NCI-H748 (cell line): ENCODE measurements around the gene LRRC45.
A peak's percentile ranks its signal among the peaks of the same experiment; 100 is the strongest.

Source experiments
- DNase-seq: peaks from one replicate; lab custom pipeline; 2025; ENCODE audit not compliant: unreplicated experiment; lab: John Stamatoyannopoulos, UW

LRRC45 gene

DNA sequence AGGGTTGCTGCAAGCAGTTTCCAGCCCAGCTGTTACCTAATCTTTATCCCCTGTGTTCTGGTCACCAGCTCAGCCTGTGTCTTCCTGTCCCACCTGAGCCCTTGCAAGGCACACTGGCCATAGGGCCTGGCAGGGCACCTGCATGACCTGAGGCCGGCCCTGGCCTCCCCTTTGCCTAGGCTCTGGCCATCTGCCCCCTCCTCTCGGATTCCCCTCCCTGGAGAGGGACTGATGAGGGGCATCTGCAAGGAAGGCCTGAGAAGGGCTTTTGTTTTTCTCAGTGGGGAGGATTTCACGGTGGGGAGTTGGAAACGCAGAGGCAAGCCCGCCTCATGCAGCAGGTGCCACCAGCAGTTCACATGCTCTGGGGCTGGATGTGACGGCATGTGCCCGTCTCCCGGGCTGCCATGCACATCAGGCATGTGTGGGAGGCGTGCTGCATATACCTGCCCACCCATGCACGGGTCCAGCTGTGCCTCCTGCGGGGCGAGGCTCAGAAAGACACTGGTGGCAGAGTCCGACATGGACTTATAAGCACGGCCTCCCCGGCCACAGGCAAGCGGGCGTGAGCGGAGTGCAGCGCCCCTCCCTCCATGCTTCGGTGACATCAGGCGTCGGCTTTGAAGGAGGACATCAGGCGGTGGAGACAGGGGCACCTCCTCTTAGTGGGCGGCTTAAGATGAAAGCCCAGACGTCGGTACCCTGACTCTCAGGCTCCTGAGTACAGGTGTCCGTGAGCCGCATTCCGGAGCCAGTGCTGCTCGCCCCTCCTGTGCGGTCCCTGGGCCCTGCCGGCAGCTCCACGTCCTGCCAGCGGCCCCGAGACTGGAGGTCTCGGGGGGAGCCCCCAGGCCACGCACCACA lies 29.1 kb upstream of the LRRC45 start:
- DNase-seq: no peak

DNA sequence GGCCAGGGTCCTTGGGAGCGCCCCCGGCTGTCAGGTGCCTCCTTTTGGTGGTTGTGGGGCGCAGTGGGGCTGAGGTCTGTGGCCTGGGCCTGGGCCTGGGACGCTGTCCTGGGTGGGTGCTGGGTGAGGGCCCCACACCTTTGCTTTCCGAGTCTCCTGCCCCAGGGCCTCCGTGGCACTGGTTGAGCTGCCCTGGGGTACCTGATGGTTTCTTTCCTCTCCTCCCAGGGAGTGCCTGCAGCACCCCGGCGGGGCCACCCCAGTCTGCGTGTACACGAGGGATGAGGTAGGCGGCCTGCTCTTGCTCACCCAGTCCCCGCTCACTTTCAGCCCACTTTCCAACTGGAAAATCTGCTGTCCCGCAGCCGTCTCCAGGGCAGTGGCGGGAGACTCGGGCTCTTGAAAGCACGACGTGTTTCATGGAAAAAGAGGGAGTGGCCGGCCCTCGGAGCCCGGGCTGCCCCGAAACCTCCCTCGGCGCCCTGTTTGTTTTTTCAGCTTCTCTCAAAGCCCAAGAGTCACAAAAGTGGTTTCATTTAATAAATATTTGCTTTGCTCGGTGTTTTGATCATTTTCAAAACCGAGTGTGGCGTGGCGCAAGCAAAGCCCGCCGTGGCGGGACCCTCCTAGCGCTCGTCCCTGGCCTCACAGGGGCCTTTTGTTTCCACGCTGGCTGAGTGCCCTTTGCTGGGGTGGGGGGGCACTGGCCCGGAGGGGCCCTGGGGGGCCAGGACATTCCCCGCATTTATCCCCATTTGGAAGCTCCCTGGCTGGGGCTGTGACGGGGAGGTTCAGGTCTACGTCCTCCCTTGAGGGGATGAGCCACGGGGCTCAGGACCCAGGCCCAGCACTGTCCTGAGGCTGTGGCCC lies 28.3 kb upstream of the LRRC45 start:
- DNase-seq: peak; percentile 50

DNA sequence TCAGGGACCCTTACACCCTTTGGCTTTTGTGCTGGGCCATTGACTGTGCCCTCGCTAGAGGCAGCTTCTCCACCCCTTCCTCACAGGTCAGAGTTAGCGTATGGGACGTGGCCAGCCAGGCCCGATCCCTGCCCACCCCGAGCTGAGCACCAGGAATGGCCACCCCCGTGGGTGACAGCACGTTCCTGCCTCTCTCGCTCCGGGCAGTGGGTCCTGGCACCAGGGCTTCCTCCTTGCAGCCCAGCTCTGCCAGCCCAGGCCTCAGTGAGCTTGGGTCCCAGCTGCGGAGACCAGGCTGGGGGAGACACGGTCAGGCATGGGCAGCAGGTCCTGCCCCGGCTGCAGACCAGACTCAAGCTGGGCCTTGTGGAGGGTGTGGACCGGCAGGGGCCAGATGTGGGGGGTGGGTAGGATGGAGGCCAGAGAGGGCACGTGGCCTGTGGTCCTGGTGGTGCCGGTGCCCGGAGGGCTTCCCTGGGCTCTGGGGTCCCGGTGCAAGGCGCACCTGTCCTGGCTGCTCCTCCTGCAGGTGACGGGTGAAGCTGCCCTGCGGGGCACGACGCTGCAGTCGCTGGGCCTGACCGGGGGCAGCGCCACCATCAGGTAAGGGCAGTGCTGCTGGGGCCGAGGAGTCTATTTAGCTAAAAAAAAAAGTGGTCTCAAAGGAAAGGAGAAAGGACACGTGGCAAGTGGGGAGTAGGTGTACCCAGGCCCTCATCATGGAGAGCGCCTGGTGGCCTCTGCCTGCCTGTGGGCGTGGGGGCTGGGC lies 27.5 kb upstream of the LRRC45 start:
- no peak for DNase-seq

DNA sequence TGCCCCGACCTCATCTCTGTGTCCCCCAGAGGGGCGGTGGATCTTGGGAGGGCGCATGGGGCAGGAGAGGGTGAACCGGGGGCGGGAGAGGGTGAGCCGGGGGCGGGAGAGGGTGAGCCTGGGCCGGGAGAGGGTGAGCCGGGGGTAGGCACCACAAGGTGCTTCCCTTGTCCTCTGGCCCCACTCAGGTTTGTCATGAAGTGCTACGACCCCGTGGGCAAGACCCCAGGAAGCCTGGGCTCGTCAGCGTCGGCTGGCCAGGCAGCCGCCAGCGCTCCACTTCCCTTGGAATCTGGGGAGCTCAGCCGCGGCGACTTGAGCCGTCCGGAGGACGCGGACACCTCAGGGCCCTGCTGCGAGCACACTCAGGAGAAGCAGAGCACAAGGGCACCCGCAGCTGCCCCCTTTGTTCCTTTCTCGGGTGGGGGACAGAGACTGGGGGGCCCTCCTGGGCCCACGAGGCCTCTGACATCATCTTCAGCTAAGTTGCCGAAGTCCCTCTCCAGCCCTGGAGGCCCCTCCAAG lies 26.8 kb upstream of the LRRC45 start:
- DNase-seq: no peak

DNA sequence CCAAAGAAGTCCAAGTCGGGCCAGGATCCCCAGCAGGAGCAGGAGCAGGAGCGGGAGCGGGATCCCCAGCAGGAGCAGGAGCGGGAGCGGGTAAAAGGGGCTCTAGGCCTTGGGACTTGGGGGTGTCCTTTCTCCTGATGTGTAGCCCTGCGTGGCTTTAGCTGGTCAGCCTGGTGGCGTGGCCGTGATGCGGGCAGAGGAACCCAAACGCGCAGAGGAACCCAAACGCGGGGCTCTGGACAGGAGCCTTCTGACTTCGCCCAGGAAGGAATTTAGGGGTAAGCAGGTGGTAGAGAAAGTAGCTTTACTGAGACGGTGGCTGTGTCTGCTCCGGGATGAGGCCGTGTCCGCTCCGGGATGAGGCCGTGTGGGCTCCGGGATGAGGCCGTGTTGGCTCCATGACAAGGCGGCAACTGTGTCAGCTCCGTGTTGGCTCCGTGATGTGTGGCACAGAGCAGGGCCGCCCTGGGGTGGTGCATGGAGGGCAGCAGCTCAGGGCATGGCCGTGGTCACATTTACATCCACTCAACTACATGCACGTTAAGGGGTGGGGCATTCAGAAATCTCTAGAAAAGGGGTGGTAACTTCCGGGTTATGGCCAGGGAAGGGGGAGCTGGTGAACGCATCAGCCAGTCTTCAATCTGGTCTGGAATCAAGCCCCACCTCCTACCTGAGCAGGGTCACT lies 26.2 kb upstream of the LRRC45 start:
- DNase-seq: no peak

DNA sequence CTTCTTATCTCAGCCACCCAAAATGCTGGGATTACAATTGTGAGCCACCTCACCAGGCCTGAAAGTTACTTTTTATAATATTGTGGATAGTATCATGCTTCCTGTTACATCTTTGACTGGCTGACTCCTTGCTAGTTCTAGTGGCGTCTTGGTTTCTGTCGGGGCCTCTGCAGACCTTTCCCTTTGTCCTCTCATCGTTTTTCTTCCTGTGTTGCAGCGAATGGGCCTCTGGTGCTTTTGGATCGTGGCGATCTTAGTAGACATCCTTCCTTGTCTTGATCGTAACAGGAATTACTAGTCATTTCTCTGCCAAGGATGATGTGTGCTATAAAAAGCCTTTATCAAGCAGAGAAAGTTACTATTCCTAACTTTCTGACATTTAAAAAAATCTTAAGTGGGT lies 24.9 kb upstream of the LRRC45 start:
- no peak for DNase-seq

DNA sequence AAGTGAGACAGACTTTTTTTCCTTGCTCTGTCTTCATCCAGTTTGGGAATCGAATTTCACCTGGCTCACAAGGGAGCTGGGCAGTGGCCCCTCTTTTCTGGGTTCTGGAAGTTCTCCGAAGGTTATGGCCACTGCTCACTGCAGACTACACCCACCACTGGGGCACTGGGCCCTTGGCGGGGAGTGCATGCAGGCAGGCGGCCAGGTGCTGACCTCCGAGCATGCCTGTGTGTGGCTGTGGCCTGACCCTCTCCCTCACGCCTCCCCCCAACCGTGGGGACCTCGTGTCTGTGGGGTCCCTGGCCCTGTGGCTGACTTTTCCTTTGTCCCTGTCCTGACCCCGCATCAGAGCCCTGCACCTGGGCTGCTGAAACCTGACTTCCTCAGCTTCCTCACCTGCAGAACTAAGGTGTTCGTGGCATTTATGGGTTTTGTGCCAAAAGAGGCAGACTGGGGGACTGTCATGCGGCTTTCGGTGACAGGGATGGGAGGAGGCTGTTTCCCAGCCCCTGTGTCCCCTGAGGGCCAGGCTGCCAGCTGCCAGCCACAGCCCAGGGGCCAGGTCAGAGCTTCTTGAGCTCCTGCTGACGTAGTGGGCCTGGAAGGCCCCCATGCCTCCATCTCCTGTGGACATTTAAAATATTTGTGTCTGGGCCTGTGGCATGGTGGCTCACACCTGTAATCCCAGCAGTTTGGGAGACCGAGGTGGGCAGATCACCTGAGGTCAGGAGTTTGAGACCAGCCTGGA lies 24.2 kb upstream of the LRRC45 start:
- no peak for DNase-seq

DNA sequence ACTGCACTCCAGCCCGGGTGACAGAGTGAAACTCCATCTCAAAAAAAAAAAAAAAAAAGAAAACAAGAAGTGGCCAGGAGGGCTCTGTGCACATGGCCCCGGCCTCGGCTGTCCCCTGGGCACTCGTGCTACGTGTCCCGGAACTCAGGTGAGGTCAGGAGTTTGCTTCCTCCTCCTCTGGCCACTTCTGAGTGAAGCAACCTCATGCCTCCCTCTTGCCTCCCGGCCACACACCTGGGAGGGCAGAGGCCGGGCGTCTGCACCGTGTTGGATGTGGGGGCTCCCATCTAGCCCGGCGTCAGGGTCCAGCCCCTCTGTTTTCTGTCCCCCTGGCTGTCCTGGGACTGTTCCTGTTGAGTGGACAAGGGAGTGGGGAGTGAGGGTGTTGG lies 23.5 kb upstream of the LRRC45 start:
- no peak for DNase-seq

DNA sequence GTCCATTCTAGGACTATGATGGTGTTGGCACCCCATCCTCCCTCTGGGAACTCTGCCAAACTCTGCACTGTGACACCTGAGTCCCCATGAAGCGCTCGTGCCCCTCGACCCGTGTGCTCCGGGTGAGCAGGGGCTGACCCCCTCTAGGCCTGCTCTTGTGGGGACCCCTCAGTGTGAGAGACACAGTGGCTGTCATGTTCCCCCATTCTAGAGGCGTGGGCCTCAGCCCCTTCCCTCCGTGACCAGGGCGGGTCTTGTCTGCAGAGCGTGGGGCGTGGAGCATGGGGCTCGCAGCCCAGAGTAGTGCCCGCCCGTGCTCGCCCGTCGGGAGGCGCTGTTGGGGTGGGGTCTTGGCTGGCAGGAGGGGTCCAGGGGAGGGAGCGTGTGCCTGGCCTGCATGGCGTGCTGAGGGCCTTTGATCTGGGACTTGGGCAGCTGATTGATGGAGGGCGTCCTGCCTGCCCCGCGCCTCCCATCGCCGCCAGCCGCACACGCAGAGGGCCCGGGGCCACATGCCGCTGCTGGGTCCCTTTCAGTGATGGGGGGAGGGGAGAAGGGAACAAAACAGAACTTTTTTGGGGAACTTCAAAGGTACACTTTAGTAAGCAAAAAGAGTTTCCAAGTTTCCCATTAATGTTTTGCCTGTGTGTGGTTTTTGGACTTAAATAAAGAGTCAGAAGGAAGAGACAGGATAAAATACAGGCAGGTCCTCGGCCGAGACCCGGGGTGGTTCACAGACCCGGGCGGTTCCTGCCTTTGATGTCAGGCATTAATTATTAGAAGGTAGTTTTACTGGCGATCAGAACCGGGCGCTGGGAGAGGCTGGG lies 22.9 kb upstream of the LRRC45 start:
- DNase-seq: no peak

DNA sequence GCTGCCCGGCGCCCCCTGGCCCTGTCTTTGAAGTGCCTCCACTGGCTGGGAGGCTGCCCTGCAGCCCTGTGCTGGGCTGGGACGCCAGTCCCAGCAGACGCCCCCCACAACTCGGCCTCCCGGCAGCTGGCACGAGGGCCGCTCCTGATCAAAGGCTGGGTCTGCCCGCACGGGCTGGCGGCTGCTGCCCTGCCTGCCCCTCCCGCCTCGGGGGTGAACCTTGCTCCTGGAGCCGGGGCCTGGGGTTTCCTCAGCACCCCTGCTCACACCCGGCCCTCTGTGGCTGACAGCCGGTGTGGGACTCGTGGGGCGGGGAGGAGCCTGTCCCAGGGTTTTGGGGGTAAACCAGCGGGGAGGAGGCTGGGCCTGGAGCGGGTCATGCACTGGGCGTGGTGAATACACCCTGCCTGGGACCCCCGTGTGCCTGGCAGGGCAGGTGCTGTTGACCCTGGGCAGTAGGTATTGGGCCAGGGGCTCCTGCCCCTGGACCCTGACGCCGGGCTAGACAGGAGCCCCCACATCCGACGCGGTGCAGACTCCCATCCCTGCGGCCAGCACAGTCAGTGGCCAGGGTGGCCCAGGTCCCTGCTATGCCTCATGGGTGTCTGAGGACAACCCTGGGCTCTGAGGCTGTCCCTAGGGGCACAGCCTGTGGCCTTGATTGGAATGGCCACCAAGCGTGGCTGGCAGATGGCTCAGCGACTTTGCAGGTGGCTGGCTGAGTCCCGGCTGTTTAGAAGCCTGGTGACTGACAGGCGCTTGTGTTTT lies 22.1 kb upstream of the LRRC45 start:
- no peak for DNase-seq

DNA sequence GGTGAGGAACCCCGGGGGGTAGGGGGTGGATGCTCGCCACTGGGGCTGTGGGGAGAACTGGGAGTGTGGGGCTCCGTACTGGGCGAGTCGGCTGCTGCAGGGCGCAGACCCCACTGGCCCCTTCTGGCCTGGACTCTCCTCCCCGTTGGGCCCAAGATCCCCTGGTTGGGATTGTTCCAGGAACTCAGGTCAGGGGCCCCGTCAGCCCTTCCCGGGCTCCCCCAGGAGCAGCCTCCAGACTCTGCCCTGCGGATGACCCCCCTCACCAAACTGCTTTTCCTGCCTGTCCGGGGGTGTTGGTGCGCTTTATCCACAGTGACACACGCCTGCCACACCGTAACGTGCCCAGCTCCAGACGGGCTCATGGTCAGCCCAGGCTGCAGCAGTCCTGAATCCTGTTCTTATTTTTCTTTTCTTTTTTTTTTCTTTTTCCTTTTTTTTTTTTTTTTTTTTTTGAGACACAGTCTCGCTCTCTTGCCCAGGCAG lies 21.5 kb upstream of the LRRC45 start:
- no peak for DNase-seq

DNA sequence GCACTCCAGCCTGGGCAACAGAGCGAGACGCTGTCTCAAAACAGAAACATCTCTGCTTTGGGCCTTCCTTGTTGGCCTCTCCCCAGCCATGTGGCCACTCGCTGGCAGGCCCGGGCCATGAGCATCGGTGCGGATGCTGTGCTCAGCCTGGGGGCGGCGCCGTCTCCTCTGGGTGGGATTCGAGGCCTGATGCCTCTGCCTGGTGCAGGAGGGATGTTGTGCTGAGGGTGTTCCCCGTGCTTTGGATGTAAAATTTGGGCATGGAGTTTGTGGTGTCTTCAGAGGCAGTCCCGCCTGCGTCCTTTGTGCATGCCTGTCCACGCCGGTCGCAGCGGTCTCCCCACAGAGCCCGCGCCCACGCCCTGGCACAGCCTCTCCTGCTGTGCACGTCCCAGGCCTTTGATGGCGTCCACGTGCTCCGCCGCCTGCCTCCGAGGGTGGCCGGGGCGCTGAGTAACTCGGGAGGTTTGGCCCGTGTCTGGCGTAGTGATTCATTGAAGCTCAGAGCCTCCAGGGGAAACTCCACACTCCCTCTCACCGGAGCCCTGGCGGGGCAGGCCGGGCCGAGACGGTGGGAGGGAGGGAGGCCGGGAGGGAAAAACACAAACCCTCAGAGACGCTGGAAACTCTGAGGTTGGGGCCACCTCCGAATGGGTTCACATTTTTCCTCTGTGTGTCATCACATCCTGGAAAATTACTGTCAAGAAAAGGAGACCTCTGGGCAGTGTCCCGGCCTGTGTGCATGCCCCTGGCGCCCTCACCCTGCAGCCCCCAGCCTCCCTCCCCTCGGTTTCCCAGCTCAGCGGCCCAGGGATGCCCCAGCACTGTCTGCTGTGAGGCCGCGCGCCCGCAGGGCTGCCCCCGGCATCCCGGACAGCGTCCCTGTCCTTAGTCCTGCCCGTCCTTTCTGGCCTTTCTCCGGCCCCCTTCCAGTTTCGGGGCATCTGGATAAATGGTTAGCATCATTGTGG lies 19.4 kb upstream of the LRRC45 start:
- DNase-seq: no peak

DNA sequence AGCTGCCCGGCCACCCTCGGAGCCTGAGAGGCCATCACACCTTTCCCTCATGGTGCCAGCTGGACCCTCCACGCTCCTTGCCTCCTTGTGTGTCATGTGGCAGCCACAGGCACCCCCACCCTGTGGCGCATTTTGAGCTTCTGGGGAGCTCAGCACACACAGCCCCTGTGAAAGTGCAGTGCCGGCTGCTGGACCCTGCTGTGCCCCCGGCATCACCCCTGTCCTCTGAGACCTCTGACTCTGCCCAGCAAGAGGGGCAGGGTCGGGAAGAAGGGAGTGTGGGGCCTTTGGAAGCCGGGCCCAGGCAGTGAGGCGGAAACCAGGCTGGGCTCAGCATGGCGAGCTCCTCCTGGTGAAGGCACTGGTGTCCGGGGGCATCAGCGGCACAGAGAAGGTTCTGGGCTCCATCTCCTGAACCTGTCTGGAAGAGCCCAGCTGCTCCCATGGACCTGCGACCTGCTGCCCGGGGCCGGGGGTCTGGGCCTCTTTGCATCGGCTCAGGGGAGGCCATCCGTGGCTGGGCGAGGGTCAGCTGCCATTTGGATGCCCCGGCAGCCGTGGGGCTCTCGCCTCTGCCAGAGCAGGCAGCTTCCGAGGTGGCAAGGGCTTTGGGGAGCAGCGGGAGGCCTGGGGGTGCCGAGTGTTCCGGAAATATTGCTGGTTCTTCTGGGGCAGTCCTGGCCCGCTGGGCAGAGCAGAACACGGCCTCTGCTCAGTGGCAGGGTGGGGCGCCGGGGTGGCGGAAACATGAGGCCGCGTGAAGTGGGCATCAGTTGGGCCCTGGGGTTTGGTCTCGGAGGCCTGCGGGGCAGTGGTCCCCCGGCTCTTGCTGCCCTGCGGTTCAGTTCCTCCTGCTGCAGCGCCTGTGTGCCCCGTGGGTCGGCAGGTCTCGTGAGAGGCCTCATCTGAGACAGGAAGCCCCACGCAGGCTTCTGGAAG lies 18.3 kb upstream of the LRRC45 start:
- DNase-seq: no peak

DNA sequence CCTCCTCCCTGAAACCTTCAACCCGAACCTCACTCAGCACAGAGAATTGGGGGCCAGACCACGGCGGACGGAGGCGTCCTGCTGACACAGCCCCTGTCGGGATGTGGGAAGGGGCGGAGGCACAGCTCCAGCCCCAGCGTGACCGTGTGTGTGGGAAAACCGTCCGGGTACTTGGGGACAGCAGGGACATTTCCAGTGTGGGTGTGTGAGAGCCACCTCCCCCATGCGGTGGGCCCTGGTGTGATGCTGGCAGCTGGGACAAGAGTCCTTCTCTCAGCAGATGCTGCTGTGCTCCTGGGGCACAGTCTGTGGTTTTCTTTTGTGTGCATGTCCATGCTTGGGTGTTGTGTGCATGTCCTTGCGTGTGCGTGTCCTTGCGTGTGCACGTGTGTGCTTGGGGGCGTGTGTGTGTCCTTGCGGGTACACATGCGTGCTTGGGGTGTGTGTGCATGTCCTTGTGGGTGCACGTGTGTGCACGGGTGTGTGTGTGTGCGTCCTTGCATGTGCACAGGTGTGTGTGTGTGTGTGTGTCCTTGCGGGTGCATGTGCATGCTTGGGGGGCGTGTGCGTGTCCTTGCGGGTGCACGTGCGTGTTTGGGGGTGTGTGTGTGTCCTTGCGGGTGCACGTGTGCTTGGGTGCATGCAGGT lies 17.3 kb upstream of the LRRC45 start:
- DNase-seq: no peak

DNA sequence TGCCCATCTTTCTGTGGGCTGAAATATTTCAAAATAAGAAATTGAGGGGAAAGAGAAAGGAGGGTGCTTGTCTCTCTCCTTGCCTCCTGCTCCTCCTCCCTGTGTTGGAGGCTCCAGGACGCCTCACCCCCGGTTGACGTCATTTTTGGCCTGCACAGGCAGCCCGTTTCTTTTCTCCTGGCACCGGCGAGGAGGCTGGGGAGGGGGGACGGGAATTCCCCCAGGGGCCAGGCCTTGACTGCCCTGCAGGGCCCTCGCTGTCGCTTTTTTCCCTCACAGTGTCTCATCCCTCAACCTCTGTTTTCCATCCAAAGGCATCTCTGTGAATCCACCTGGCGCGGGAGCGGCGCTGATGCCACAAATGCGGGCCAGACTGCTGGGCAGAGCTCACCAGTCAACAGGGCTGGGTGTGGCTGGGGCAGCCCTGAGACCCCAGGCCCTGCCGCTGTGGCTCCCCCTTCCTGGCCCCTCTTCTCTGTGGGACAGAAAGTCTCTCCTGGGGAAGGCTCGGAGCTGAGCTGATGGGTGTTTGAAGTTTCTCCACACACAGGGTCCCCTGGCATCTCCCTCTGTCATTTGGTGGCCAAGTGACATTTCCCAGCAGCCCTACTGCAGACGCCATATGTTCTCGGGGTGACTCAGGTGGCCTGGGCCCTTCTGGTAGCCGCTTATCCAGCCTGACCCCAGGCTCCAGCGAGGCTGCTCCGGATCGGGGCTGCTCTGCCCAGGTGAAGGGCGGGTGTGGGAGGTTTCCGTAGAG lies 16.5 kb upstream of the LRRC45 start:
- no peak for DNase-seq
